HCT116 (cell line): ENCODE measurements around the gene RND2. TPM values are rescaled to one million over a fixed set of nuclear protein-coding genes. Genes with fewer than 3 reads are reported as not detected.

Experiments
- ATAC-seq: fragments of 200-7000 bp; cut with Tn5 transposase; 2 replicates; pipeline ENCODE4 v1.9.1; 2020; ENCODE audit warnings: mild to moderate bottlenecking, moderate library complexity
- BruUV-seq: library from RNA; stranded (reverse); fragments of 400-500 nt; replicated peaks from 2 replicates; lab custom pipeline; 2021; lab: Mats Ljungman, UMichigan
- CTCF ChIA-PET: fragments of 300-600 bp; sonication (Branson Sonifier 250); formaldehyde crosslinking; loops from one replicate; lab custom pipeline; 2021; ENCODE audit warnings: antibody characterized with exemption; lab: Charles Lee
- POLR2A ChIA-PET: fragments of 300-600, 350-600 bp; sonication (Branson Sonifier 250); formaldehyde crosslinking; loops from one replicate; lab custom pipeline; 2021; ENCODE audit warnings: antibody characterized with exemption; lab: Charles Lee
- RAD21 ChIA-PET, 2 experiments: fragments of 300-600 bp; sonication (Branson Sonifier 250); formaldehyde crosslinking; loops; one replicate each; lab custom pipeline; 2023; ENCODE audit warnings: low total read pairs in 2 of 2; ENCODE audit not compliant: uncharacterized antibody in 2 of 2, unreplicated experiment in 2 of 2, low non-redundant PET in 1 of 2; lab: Charles Lee
- DNase-seq: peaks from one replicate; pipeline ENCODE4 v3.0.0-alpha.2; 2010; ENCODE audit warnings: low read depth, low spot score
- H2AFZ ChIP-seq: fragments of 200-600 bp; shearing (Covaris generic), sonication (generic); 2 replicates; pipeline ENCODE4 v1.6.1; 2017; ENCODE audit warnings: low read depth, mixed run types, mixed read lengths, antibody characterized with exemption, low read length; ENCODE audit not compliant: poor library complexity, severe bottlenecking
- H3K27ac ChIP-seq: 2 replicates; pipeline ENCODE4 v1.5.1; 2012; ENCODE audit warnings: low read depth, low read length
- H3K27me3 ChIP-seq: fragments of 200-600 bp; sonication (generic); 2 replicates; pipeline ENCODE4 v1.6.1; 2016; ENCODE audit warnings: mixed run types, low read length, mixed read lengths; ENCODE audit not compliant: insufficient read depth
- H3K36me3 ChIP-seq, 2 experiments: fragments of 200-500 bp in 1 of 2; fragments of 200-600 bp in 1 of 2; sonication (Bioruptor generic) in 1 of 2; sonication (generic) in 1 of 2; 2 replicates each; pipeline versions ENCODE4 v1.5.1 to v1.6.1; 2014 to 2016; ENCODE audit warnings: low read length in 2 of 2, inconsistent platforms in 1 of 2, mixed read lengths in 1 of 2, mixed run types in 1 of 2; ENCODE audit not compliant: insufficient read depth in 2 of 2, control insufficient read depth in 1 of 2
- H3K4me1 ChIP-seq, 2 experiments: fragments of 200-600 bp in 1 of 2; sonication (generic) in 1 of 2; 2 replicates each; pipeline versions ENCODE4 v1.5.1 to v1.6.1; 2012 to 2017; ENCODE audit warnings: low read length in 2 of 2, inconsistent platforms in 1 of 2, mild to moderate bottlenecking in 1 of 2, mixed read lengths in 1 of 2, mixed run types in 1 of 2, moderate library complexity in 1 of 2; ENCODE audit not compliant: insufficient read depth in 2 of 2, control insufficient read depth in 1 of 2
- H3K4me2 ChIP-seq: fragments of 200-600 bp; sonication (generic); 2 replicates; pipeline ENCODE4 v1.6.1; 2017; ENCODE audit warnings: mixed run types, low read length, mixed read lengths
- H3K4me3 ChIP-seq, 2 experiments: fragments of 200-600 bp in 1 of 2; sonication (generic) in 1 of 2; replicated peaks in 1 of 2; 2 replicates each; pipeline ENCODE4 v1.5.1; 2011 to 2016; ENCODE audit warnings: low read length in 2 of 2, control low read depth in 1 of 2, low read depth in 1 of 2, mild to moderate bottlenecking in 1 of 2, mixed read lengths in 1 of 2, mixed run types in 1 of 2
- H3K79me2 ChIP-seq: fragments of 200-600 bp; sonication (generic); 2 replicates; pipeline ENCODE4 v1.6.1; 2017; ENCODE audit warnings: mild to moderate bottlenecking, mixed run types, low read length, moderate library complexity, mixed read lengths; ENCODE audit not compliant: insufficient read depth
- H3K9ac ChIP-seq: fragments of 200-600 bp; sonication (generic); 2 replicates; pipeline ENCODE4 v1.6.1; 2016; ENCODE audit warnings: low read length, mixed read lengths
- H3K9me2 ChIP-seq: fragments of 200-600 bp; sonication (generic), shearing (Covaris generic); 2 replicates; pipeline ENCODE4 v1.6.1; 2017; ENCODE audit warnings: mixed run types, mild to moderate bottlenecking, moderate library complexity; ENCODE audit not compliant: insufficient read depth
- H3K9me3 ChIP-seq, 2 experiments: fragments of 200-500 bp in 1 of 2; fragments of 200-600 bp in 1 of 2; sonication (Bioruptor generic) in 1 of 2; sonication (generic) in 1 of 2; 2 replicates each; pipeline ENCODE4 v1.6.1; 2014 to 2017; ENCODE audit warnings: low read length in 2 of 2, mixed read lengths in 2 of 2, inconsistent platforms in 1 of 2, low read depth in 1 of 2, mild to moderate bottlenecking in 1 of 2, mixed run types in 1 of 2, moderate library complexity in 1 of 2; ENCODE audit not compliant: control insufficient read depth in 1 of 2, insufficient read depth in 1 of 2
- H4K20me1 ChIP-seq: fragments of 200-600 bp; sonication (generic), shearing (Covaris generic); 2 replicates; pipeline ENCODE4 v1.6.1; 2017; ENCODE audit warnings: mixed run types, mild to moderate bottlenecking, moderate library complexity; ENCODE audit not compliant: insufficient read depth
- CBX3 ChIP-seq: IDR thresholded peaks from 2 replicates; pipeline ENCODE4 v1.6.1; 2012; ENCODE audit warnings: low read depth
- FOSL1 ChIP-seq: IDR thresholded peaks from 2 replicates; pipeline ENCODE4 v1.6.1; 2012; ENCODE audit warnings: low read depth
- JUND ChIP-seq: IDR thresholded peaks from 2 replicates; pipeline ENCODE4 v1.6.1; 2012
- SRF ChIP-seq: IDR thresholded peaks from 2 replicates; pipeline ENCODE4 v1.6.1; 2012; ENCODE audit warnings: low read depth
- TCF7L2 ChIP-seq: IDR thresholded peaks from 2 replicates; pipeline ENCODE4 v1.7.0; 2011; ENCODE audit warnings: borderline replicate concordance, inconsistent platforms; ENCODE audit not compliant: insufficient read depth, insufficient read length; ENCODE audit errors: extremely low read depth
- YY1 ChIP-seq: IDR thresholded peaks from 2 replicates; pipeline ENCODE4 v1.6.1; 2011; ENCODE audit warnings: low read length, low read depth, moderate library complexity, mild to moderate bottlenecking; ENCODE audit not compliant: insufficient replicate concordance; ENCODE audit errors: extremely low read depth
- ZFX ChIP-seq: fragments of 450-650 bp; IDR thresholded peaks from 2 replicates; pipeline ENCODE4 v1.6.1; 2017
- intact Hi-C: fragments of 100-400 bp; cut with micrococcal nuclease; formaldehyde crosslinking; loops from 2 replicates; pipeline ENCODE4 v1.10.0; 2022
- total RNA-seq: library from RNA; stranded (reverse); gene quantifications from one replicate; pipeline ENCODE4 v1.2.1, GENCODE V29; 2021; ENCODE audit not compliant: unreplicated experiment
- TF ChIP-seq, protein P1 (sequence below), 3 experiments: fragments of 200-600 bp in 1 of 3; sonication (generic) in 1 of 3; IDR thresholded peaks in 2 of 3; conservative IDR thresholded peaks in 1 of 3; 2 replicates each; pipeline ENCODE4 v1.5.1; 2012 to 2017; ENCODE audit warnings: low read depth in 2 of 3, low read length in 2 of 3, antibody characterized with exemption in 1 of 3, borderline replicate concordance in 1 of 3, control low read depth in 1 of 3, mild to moderate bottlenecking in 1 of 3, mixed read lengths in 1 of 3, mixed run types in 1 of 3, moderate library complexity in 1 of 3; ENCODE audit not compliant: insufficient read depth in 1 of 3
- TF ChIP-seq, protein P2 (sequence below): IDR thresholded peaks from 2 replicates; pipeline ENCODE4 v1.6.1; 2012

The RND2 gene
- total RNA-seq, 1 experiment from 2014 or later, result 0.66 TPM

DNA sequence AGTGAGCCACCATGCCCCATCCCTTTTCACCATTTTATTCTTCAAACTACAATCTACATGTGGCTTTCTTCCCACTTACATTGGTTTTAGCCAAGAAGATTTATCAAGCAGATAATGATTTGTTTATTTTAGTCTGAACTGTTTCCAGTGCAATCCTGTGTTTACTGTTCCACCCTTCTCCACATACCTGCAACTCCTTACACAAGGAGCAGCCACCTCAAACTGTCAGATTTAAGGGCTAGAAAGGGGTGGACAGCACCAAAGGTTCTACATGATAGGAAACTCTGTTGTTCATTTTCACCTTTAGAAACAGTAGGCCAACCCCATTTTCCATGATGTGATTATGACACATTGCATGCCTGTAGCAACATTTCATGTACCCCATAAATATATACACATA, 42.8 kb upstream of the RND2 start:
- H3K79me2 ChIP-seq, result peaks cover 40% of the 10 kb centered on the region
- TF ChIP-seq YY1, result no peak
- TF ChIP-seq JUND, result no peak
- no peak for TF ChIP-seq ZFX
- TF ChIP-seq, protein P1, sequence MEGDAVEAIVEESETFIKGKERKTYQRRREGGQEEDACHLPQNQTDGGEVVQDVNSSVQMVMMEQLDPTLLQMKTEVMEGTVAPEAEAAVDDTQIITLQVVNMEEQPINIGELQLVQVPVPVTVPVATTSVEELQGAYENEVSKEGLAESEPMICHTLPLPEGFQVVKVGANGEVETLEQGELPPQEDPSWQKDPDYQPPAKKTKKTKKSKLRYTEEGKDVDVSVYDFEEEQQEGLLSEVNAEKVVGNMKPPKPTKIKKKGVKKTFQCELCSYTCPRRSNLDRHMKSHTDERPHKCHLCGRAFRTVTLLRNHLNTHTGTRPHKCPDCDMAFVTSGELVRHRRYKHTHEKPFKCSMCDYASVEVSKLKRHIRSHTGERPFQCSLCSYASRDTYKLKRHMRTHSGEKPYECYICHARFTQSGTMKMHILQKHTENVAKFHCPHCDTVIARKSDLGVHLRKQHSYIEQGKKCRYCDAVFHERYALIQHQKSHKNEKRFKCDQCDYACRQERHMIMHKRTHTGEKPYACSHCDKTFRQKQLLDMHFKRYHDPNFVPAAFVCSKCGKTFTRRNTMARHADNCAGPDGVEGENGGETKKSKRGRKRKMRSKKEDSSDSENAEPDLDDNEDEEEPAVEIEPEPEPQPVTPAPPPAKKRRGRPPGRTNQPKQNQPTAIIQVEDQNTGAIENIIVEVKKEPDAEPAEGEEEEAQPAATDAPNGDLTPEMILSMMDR (IDR thresholded peaks at IDR 0.05 in 2 of 3, conservative IDR thresholded peaks at IDR 0.05 in 1 of 3; ENCODE audit: borderline replicate concordance in 1 of 3, insufficient read depth in 1 of 3, low read depth in 2 of 3, low read length in 2 of 3), result no peak
- no peak for TF ChIP-seq FOSL1
- TF ChIP-seq, protein P2, sequence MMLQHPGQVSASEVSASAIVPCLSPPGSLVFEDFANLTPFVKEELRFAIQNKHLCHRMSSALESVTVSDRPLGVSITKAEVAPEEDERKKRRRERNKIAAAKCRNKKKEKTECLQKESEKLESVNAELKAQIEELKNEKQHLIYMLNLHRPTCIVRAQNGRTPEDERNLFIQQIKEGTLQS, result no peak
- no peak for TF ChIP-seq TCF7L2
- no peak for TF ChIP-seq CBX3
- no peak for TF ChIP-seq SRF
- TF ChIP-seq, all 23 proteins: peak for 0
- intact Hi-C loops, result no loop called here
- no peaks in the 10 kb centered on the region for H3K9me3 ChIP-seq
- no peaks in the 10 kb centered on the region for H3K27me3 ChIP-seq
- BruUV-seq, result no TSS peak
- no peak overlapping the region for H2AFZ ChIP-seq
- no peak overlapping the region for H3K27ac ChIP-seq
- H3K4me1 ChIP-seq, result peaks cover 10 to 23% of the 10 kb centered on the region in 2 experiments; a peak in 3 of 4 replicates
- H3K4me3 ChIP-seq, result no peak overlapping the region
- ATAC-seq (no peak), DNase-seq (no peak)
- no peaks in the 10 kb centered on the region for H3K9me2 ChIP-seq
- peaks cover 13 to 15% of the 10 kb centered on the region in 2 experiments; a peak in 3 of 4 replicates for H3K36me3 ChIP-seq
- no peaks in the 10 kb centered on the region for H4K20me1 ChIP-seq
- ChIA-PET POLR2A (interaction anchor here (0.8 kb wide), 1 partner anchor 16 kb away, joined by 4 read pairs; the partner anchor contains the start of gene RPL27), RAD21 (no interaction called here), CTCF (no interaction called here)
- H3K9ac ChIP-seq, result no peak overlapping the region
- peak overlapping the region; percentile 93; the same call in 1 of the 2 replicates for H3K4me2 ChIP-seq
